ENCODE results near the gene MRPL34. TPM values are rescaled to one million over a fixed set of nuclear protein-coding genes. Genes with fewer than 3 reads are reported as not detected.

The MRPL34 gene
- total and polyA plus RNA-seq, 9 of the 15 experiments (the other 6 are each of a cell fraction or from before 2014, with no cell fraction given): 11.5 to 256 (median 72.5) TPM

GRCh38 chr19:17263712-17264640 is 41.7 kb upstream of the MRPL34 start (continued):
- TF ChIP-seq, protein P1, sequence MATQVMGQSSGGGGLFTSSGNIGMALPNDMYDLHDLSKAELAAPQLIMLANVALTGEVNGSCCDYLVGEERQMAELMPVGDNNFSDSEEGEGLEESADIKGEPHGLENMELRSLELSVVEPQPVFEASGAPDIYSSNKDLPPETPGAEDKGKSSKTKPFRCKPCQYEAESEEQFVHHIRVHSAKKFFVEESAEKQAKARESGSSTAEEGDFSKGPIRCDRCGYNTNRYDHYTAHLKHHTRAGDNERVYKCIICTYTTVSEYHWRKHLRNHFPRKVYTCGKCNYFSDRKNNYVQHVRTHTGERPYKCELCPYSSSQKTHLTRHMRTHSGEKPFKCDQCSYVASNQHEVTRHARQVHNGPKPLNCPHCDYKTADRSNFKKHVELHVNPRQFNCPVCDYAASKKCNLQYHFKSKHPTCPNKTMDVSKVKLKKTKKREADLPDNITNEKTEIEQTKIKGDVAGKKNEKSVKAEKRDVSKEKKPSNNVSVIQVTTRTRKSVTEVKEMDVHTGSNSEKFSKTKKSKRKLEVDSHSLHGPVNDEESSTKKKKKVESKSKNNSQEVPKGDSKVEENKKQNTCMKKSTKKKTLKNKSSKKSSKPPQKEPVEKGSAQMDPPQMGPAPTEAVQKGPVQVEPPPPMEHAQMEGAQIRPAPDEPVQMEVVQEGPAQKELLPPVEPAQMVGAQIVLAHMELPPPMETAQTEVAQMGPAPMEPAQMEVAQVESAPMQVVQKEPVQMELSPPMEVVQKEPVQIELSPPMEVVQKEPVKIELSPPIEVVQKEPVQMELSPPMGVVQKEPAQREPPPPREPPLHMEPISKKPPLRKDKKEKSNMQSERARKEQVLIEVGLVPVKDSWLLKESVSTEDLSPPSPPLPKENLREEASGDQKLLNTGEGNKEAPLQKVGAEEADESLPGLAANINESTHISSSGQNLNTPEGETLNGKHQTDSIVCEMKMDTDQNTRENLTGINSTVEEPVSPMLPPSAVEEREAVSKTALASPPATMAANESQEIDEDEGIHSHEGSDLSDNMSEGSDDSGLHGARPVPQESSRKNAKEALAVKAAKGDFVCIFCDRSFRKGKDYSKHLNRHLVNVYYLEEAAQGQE (IDR thresholded peaks at IDR 0.05; ENCODE audit: borderline replicate concordance): no peak
- TF ChIP-seq, protein P1 (CRISPR knock-in tag; IDR thresholded peaks at IDR 0.05; ENCODE audit: low read depth): no peak
- TF ChIP-seq RFX5 (IDR thresholded peaks at IDR 0.05; ENCODE audit: low read depth, low read length) (no peak), ADNP (tag; IDR thresholded peaks at IDR 0.05) (peak; percentile 48; the same call in 1 of the 2 replicates), CBX3 (IDR thresholded peaks at IDR 0.05; ENCODE audit: borderline replicate concordance in 1 of 2, low read length in 2 of 2) (peak in 1 of 2 experiments; percentile 62; a peak in 1 of 3 replicates), ESRRA (IDR thresholded peaks at IDR 0.05; ENCODE audit: borderline replicate concordance, low read depth) (peak; percentile 29; the same call in 1 of the 2 replicates), TAF7 (tag; IDR thresholded peaks at IDR 0.05) (no peak), ZNF134 (CRISPR knock-in tag; conservative IDR thresholded peaks at IDR 0.05) (no peak), NRF1 (conservative IDR thresholded peaks at IDR 0.05 in 1 of 2, IDR thresholded peaks at IDR 0.05 in 1 of 2) (no peak), KDM5B (IDR thresholded peaks at IDR 0.05; ENCODE audit: insufficient replicate concordance, low read depth, low read length) (no peak)
- TF ChIP-seq, protein P2, sequence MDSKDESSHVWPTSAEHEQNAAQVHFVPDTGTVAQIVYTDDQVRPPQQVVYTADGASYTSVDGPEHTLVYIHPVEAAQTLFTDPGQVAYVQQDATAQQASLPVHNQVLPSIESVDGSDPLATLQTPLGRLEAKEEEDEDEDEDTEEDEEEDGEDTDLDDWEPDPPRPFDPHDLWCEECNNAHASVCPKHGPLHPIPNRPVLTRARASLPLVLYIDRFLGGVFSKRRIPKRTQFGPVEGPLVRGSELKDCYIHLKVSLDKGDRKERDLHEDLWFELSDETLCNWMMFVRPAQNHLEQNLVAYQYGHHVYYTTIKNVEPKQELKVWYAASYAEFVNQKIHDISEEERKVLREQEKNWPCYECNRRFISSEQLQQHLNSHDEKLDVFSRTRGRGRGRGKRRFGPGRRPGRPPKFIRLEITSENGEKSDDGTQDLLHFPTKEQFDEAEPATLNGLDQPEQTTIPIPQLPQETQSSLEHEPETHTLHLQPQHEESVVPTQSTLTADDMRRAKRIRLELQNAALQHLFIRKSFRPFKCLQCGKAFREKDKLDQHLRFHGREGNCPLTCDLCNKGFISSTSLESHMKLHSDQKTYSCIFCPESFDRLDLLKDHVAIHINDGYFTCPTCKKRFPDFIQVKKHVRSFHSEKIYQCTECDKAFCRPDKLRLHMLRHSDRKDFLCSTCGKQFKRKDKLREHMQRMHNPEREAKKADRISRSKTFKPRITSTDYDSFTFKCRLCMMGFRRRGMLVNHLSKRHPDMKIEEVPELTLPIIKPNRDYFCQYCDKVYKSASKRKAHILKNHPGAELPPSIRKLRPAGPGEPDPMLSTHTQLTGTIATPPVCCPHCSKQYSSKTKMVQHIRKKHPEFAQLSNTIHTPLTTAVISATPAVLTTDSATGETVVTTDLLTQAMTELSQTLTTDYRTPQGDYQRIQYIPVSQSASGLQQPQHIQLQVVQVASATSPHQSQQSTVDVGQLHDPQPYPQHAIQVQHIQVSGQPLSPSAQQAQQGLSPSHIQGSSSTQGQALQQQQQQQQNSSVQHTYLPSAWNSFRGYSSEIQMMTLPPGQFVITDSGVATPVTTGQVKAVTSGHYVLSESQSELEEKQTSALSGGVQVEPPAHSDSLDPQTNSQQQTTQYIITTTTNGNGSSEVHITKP (IDR thresholded peaks at IDR 0.05; ENCODE audit: partially characterized antibody): no peak

Data from K562 (cell line).